ENCODE data around the gene LAMC2.

Gene LAMC2

DNA sequence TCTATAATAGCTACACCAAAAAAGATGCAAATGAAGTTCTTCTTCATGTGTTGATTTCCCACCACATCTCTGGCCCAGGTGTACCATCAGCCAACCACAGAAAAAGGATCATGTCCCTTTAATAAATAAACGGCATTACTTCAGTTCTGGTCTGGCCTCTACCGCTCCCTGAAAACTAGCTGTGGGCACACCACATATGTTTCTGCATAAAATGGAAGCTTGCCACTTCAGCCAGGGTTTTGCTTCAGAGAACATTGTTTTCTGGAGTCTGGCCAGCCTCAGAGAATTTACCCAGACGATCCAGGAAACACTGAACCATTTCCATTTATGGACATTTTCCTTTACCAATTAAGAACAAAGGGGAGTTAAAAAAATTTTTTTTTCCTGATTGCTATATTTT is 5.8 kb upstream of the LAMC2 start:
- H3K27ac ChIP-seq: no peak overlapping the region
- no peak overlapping the region for H2AFZ ChIP-seq (ENCODE audit: low read depth)
- H3K27me3 ChIP-seq (ENCODE audit: insufficient read depth, low read depth): no peaks in the 10 kb centered on the region
- H3K36me3 ChIP-seq (ENCODE audit: insufficient read depth): no peaks in the 10 kb centered on the region
- H3K4me2 ChIP-seq: no peak overlapping the region
- TF ChIP-seq, protein P1, sequence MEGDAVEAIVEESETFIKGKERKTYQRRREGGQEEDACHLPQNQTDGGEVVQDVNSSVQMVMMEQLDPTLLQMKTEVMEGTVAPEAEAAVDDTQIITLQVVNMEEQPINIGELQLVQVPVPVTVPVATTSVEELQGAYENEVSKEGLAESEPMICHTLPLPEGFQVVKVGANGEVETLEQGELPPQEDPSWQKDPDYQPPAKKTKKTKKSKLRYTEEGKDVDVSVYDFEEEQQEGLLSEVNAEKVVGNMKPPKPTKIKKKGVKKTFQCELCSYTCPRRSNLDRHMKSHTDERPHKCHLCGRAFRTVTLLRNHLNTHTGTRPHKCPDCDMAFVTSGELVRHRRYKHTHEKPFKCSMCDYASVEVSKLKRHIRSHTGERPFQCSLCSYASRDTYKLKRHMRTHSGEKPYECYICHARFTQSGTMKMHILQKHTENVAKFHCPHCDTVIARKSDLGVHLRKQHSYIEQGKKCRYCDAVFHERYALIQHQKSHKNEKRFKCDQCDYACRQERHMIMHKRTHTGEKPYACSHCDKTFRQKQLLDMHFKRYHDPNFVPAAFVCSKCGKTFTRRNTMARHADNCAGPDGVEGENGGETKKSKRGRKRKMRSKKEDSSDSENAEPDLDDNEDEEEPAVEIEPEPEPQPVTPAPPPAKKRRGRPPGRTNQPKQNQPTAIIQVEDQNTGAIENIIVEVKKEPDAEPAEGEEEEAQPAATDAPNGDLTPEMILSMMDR (conservative IDR thresholded peaks at IDR 0.05; ENCODE audit: low read depth, low read length): no peak
- no peak overlapping the region for H3K4me3 ChIP-seq (IDR thresholded peaks at IDR 0.05; ENCODE audit: insufficient read depth, low read depth, low read length)
- no peaks in the 10 kb centered on the region for H3K79me2 ChIP-seq (ENCODE audit: insufficient read depth, low read depth)
- no peak overlapping the region for H3K9ac ChIP-seq
- H3K4me1 ChIP-seq (ENCODE audit: low read depth, poor library complexity, severe bottlenecking): peaks cover 6% of the 10 kb centered on the region
- no peaks in the 10 kb centered on the region for H4K20me1 ChIP-seq (ENCODE audit: insufficient read depth)

DNA sequence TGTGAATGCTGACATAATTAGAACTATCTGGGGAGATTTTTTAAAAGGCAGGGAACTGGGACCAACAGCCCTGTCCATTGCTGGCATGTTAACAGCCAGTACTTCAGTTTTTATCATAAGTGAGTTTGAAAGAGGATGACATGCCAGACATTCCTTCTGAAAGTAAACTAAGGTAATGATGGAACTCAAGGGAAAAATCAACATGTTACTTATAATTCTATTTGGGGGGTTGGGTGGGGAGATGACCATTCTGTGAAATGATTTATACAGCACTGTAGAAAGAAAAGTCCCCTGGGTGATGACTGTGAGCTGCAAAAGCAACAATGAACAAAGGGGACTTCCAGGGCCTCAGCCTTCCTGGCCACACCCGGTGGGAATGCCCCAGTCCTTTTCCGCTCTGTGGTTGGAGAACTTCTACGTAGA is 5.4 kb upstream of the LAMC2 start:
- no peak overlapping the region for H3K4me2 ChIP-seq
- H4K20me1 ChIP-seq (ENCODE audit: insufficient read depth): no peaks in the 10 kb centered on the region
- TF ChIP-seq, protein P1 (conservative IDR thresholded peaks at IDR 0.05; ENCODE audit: low read depth, low read length): no peak
- H3K4me1 ChIP-seq (ENCODE audit: low read depth, poor library complexity, severe bottlenecking): peaks cover 6% of the 10 kb centered on the region
- no peaks in the 10 kb centered on the region for H3K27me3 ChIP-seq (ENCODE audit: insufficient read depth, low read depth)
- H3K4me3 ChIP-seq (IDR thresholded peaks at IDR 0.05; ENCODE audit: insufficient read depth, low read depth, low read length): no peak overlapping the region
- no peak overlapping the region for H2AFZ ChIP-seq (ENCODE audit: low read depth)
- no peak overlapping the region for H3K9ac ChIP-seq
- H3K27ac ChIP-seq: no peak overlapping the region
- no peaks in the 10 kb centered on the region for H3K79me2 ChIP-seq (ENCODE audit: insufficient read depth, low read depth)
- H3K36me3 ChIP-seq (ENCODE audit: insufficient read depth): no peaks in the 10 kb centered on the region

DNA sequence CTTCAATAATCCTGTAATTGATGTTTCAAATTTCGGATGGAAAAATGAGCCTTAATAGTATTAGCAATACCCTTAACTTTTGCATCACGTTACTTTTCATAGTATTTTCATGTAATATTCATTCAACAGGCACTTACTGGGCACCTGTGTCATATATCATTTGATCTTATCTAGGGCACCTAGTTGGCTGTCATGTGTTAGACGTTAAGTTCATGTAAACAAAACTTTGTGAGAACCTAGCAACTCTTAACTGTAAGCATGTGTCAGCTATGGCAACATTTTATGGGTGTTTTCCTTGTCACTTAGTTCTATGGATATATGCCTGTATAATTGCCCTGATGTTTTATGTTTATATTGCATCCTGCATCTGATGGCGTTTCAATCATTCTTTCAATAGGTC is 777 bp downstream of the LAMC2 start:
- Histone ChIP-seq H3K36me3 (ENCODE audit: insufficient read depth) (no peaks in the 10 kb centered on the region), H3K27ac (no peak overlapping the region), H3K27me3 (ENCODE audit: insufficient read depth, low read depth) (no peaks in the 10 kb centered on the region), H3K4me1 (ENCODE audit: low read depth, poor library complexity, severe bottlenecking) (no peaks in the 10 kb centered on the region), H3K4me2 (no peak overlapping the region), H3K4me3 (IDR thresholded peaks at IDR 0.05; ENCODE audit: insufficient read depth, low read depth, low read length) (no peak overlapping the region), H3K9ac (no peak overlapping the region), H2AFZ (ENCODE audit: low read depth) (no peak overlapping the region), H4K20me1 (ENCODE audit: insufficient read depth) (no peaks in the 10 kb centered on the region), H3K79me2 (ENCODE audit: insufficient read depth, low read depth) (no peaks in the 10 kb centered on the region)
- TF ChIP-seq, protein P1 (conservative IDR thresholded peaks at IDR 0.05; ENCODE audit: low read depth, low read length): no peak

DNA sequence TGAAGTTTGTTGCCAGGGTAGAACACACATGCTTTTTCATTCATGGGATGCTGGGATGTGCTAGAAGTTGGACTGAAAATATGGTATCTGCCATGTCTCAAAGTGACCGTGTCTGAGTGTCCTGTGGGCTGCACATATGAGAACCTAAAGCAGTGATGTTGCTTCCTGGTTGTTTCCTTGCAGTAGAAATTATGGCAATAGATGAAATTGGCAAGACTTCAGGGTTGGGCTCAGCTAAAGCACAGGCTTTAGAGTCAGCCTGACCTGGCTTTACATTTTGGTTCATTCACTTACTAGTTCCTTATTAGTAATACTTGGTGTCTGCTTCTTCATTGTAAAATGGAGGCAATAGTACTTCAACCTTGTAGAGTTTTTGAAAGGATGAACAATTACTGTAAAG is 2.2 kb downstream of the LAMC2 start:
- H3K4me2 ChIP-seq: no peak overlapping the region
- H4K20me1 ChIP-seq (ENCODE audit: insufficient read depth): no peaks in the 10 kb centered on the region
- H3K4me3 ChIP-seq (IDR thresholded peaks at IDR 0.05; ENCODE audit: insufficient read depth, low read depth, low read length): no peak overlapping the region
- TF ChIP-seq, protein P1 (conservative IDR thresholded peaks at IDR 0.05; ENCODE audit: low read depth, low read length): no peak
- H3K79me2 ChIP-seq (ENCODE audit: insufficient read depth, low read depth): no peaks in the 10 kb centered on the region
- H3K4me1 ChIP-seq (ENCODE audit: low read depth, poor library complexity, severe bottlenecking): no peaks in the 10 kb centered on the region
- H3K36me3 ChIP-seq (ENCODE audit: insufficient read depth): no peaks in the 10 kb centered on the region
- no peaks in the 10 kb centered on the region for H3K27me3 ChIP-seq (ENCODE audit: insufficient read depth, low read depth)
- H3K9ac ChIP-seq: no peak overlapping the region
- H2AFZ ChIP-seq (ENCODE audit: low read depth): no peak overlapping the region
- no peak overlapping the region for H3K27ac ChIP-seq

Measured in KMS-11 (cell line).